Measurements from ENCODE around the gene PCNX3. TPM values are rescaled to one million over a fixed set of nuclear protein-coding genes. Genes with fewer than 3 reads are reported as not detected.

The PCNX3 gene
- total and polyA plus RNA-seq, 2 of the 4 experiments (the other 2 are of a cell fraction): 5.6 to 33.2 TPM

- peaks cover 19% of the 10 kb centered on the region for H3K4me1 ChIP-seq (ENCODE audit: control insufficient read depth, insufficient read depth, low read length)
These were observed 2.3 kb upstream of the PCNX3 start for GRCh38 chr11:65613091-65613928.

More at GRCh38 chr11:65613091-65613928, 2.3 kb upstream of the PCNX3 start:
- H3K56ac ChIP-seq (ENCODE audit: extremely low read depth, insufficient read depth, low read length): no peak overlapping the region
- no peak for DNase-seq
- H3K79me1 ChIP-seq (ENCODE audit: low read depth in 1 of 2, low read length in 2 of 2): peaks cover 9 to 74% of the 10 kb centered on the region in 2 experiments
- H3K27ac ChIP-seq (ENCODE audit: insufficient read depth, low read length): peak overlapping the region; percentile 93
- peak overlapping the region; percentile 90 for H3K4me3 ChIP-seq (ENCODE audit: insufficient read depth, low read depth, low read length)
- peak overlapping the region; percentile 26 for H2BK5ac ChIP-seq (ENCODE audit: low read depth, low read length, poor library complexity, severe bottlenecking)
- TF ChIP-seq BHLHE40 (IDR thresholded peaks at IDR 0.05; ENCODE audit: low read depth, low read length): no peak
- TF ChIP-seq SMC3 (IDR thresholded peaks at IDR 0.05; ENCODE audit: low read depth, low read length): no peak
- TF ChIP-seq CTCF (conservative IDR thresholded peaks at IDR 0.05; ENCODE audit: low read depth, low read length): no peak
- TF ChIP-seq POLR2A (IDR thresholded peaks at IDR 0.05; ENCODE audit: low read depth, low read length): no peak
- TF ChIP-seq MAZ (IDR thresholded peaks at IDR 0.05; ENCODE audit: borderline replicate concordance, low read depth, low read length): no peak
- TF ChIP-seq CHD1 (IDR thresholded peaks at IDR 0.05; ENCODE audit: low read depth, low read length): no peak
- TF ChIP-seq MAFK (IDR thresholded peaks at IDR 0.05; ENCODE audit: low read depth, low read length): no peak
- no peak for TF ChIP-seq MXI1 (IDR thresholded peaks at IDR 0.05; ENCODE audit: borderline replicate concordance, low read depth, low read length)
- no peak for TF ChIP-seq NFE2L2 (IDR thresholded peaks at IDR 0.05; ENCODE audit: low read depth, low read length)
- TF ChIP-seq FOS (IDR thresholded peaks at IDR 0.05; ENCODE audit: low read depth, low read length): no peak
- TF ChIP-seq ELK1 (IDR thresholded peaks at IDR 0.05; ENCODE audit: borderline replicate concordance, low read depth, low read length): no peak
- no peak for TF ChIP-seq USF2 (IDR thresholded peaks at IDR 0.05; ENCODE audit: low read depth, low read length)
- no peak for TF ChIP-seq RFX5 (IDR thresholded peaks at IDR 0.05; ENCODE audit: low read depth, low read length)
- no peak for TF ChIP-seq RCOR1 (IDR thresholded peaks at IDR 0.05; ENCODE audit: insufficient replicate concordance, low read length)
- TF ChIP-seq CEBPB (IDR thresholded peaks at IDR 0.05; ENCODE audit: low read depth, low read length): no peak
- peak overlapping the region; percentile 96 for H2AFZ ChIP-seq (replicated peaks; ENCODE audit: low read length, poor library complexity)
- H3K9me1 ChIP-seq (ENCODE audit: insufficient read depth, low read length): 0 out of 2 replicates have a peak, but pooled peaks cover 14% of the 10 kb centered on the region
- dilution Hi-C loops (cut with HindIII; ENCODE audit: low sequenced_read_pairs, unreplicated experiment) (no loop called here), in situ Hi-C loops (cut with MboI; ENCODE audit: low sequenced_read_pairs) (no loop called here), intact Hi-C loops (cut with micrococcal nuclease) (no loop called here)
- H3K18ac ChIP-seq (ENCODE audit: low read depth, low read length): no peak overlapping the region
- H2BK15ac ChIP-seq (ENCODE audit: low read depth, low read length): no peak overlapping the region
- H3K4me2 ChIP-seq (ENCODE audit: low read depth, low read length): peak overlapping the region; percentile 2
- no TSS peak for BruUV-seq (replicated peaks)
- peak overlapping the region; percentile 57 for H2AK5ac ChIP-seq (ENCODE audit: low read depth, low read length)
- H3K27me3 ChIP-seq (ENCODE audit: control insufficient read depth, insufficient read depth, low read length): no peaks in the 10 kb centered on the region
- H3K9ac ChIP-seq (ENCODE audit: low read depth, low read length): peak overlapping the region; percentile 96
- H2AK9ac ChIP-seq (replicated peaks; ENCODE audit: low read depth, low read length, poor library complexity): peak overlapping the region; percentile 100
- 62% methylated on average over 9 of the region's 43 CpGs; no CpG with 5 or more reads in 1 of the 2 experiments for WGBS, 2 experiments (ENCODE audit: extremely low coverage in 2 of 2, insufficient read length in 1 of 2)
- CTCF ChIA-PET: no interaction called here
- no peak overlapping the region for H4K5ac ChIP-seq (ENCODE audit: low read depth, low read length)
- H3K14ac ChIP-seq (replicated peaks; ENCODE audit: low read depth, low read length): no peak overlapping the region
- peak overlapping the region; percentile 36; the same call in 1 of the 2 replicates for H2BK120ac ChIP-seq (ENCODE audit: low read depth, low read length)
- H4K20me1 ChIP-seq (ENCODE audit: insufficient read depth, low read length): peaks cover 36% of the 10 kb centered on the region
- no peak for ATAC-seq (ENCODE audit: low read depth)
- peak overlapping the region; percentile 91 for H3K4ac ChIP-seq (ENCODE audit: low read depth, low read length)
- H3K36me3 ChIP-seq (ENCODE audit: control insufficient read depth, insufficient read depth, low read length): peaks cover 15% of the 10 kb centered on the region
- no peaks in the 10 kb centered on the region for H3K9me3 ChIP-seq (ENCODE audit: control insufficient read depth, insufficient read depth, low read length)
- H2BK20ac ChIP-seq (ENCODE audit: low read depth, low read length): no peak overlapping the region
- no peak overlapping the region for H3K23ac ChIP-seq (ENCODE audit: low read depth, low read length)
- H4K8ac ChIP-seq (ENCODE audit: low read depth in 2 of 2, low read length in 2 of 2): peak overlapping the region; percentile 72 to 79; a peak in 2 of 4 replicates
- POLR2A ChIA-PET (ENCODE audit: unreplicated experiment): no interaction called here
- peak overlapping the region; percentile 58 for H4K91ac ChIP-seq (ENCODE audit: insufficient read depth, low read depth, low read length)
